GM23248 (cell line): ENCODE results near the gene C1orf167.

ENCODE experiments used
- EZH2 ChIP-seq: fragments of 200-600 bp; sonication (generic); IDR thresholded peaks from 2 replicates; pipeline ENCODE4 v1.6.1; 2018; ENCODE audit warnings: antibody characterized with exemption, mild to moderate bottlenecking; ENCODE audit not compliant: insufficient read depth, poor library complexity, severe bottlenecking
- EZH2phosphoT487 ChIP-seq: fragments of 200-600 bp; sonication (generic); IDR thresholded peaks from 2 replicates; pipeline ENCODE4 v1.6.1; 2018; ENCODE audit warnings: antibody characterized with exemption, moderate library complexity, mild to moderate bottlenecking, low read depth; ENCODE audit not compliant: insufficient read depth

DNA sequence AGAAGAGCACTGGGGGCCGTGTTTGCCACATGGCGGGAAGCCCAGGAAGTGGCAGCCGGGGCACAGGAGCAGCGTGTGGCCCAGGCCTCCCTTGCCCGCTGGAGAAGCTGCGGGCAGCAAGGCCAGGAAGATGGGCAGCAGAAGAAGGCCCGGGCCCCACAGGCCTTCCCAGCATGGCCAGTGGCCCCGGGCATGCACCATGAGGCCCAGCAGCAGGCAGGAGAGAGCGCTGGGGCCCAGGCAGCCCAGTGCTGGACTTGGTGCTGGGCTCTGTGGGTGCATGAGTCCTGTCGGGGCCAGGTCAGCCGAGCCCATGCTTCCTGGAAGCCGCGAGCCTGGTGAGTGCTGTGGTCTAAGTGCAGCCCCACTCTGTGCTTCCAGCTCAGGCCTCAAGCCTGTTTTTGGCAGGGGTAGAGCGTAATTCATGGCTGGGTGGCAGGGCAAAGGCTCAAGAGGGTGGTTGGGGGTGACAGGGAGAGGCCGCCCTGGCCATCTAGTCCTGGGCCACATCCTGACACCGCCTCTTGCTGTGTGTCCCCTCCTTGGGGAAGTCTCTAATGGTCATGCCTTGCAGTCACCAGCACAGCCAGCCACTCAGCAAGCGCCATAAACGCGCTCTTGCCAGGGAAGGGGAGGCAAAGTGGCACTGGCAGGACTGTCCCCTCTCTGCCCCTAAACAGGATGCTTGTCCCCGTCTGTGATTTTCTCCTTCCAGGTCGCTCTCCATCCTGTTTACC is 22.4 kb downstream of the C1orf167 start:
- TF ChIP-seq EZH2phosphoT487: no peak
- TF ChIP-seq EZH2: no peak
